GM12874 (cell line): ENCODE data around the gene ECI1.

Source experiments
- CTCF ChIP-seq: IDR thresholded peaks from 2 replicates; pipeline ENCODE4 v1.5.1; 2011; ENCODE audit warnings: low read depth, mild to moderate bottlenecking, control low read depth, low read length, moderate library complexity; ENCODE audit not compliant: insufficient read depth

The ECI1 gene

GRCh38 chr16:2232094-2232990 lies 19.0 kb downstream of the ECI1 start:
- TF ChIP-seq CTCF: no peak

GRCh38 chr16:2231016-2231931 lies 20.1 kb downstream of the ECI1 start:
- TF ChIP-seq CTCF: no peak

GRCh38 chr16:2230376-2230775 lies 21.0 kb downstream of the ECI1 start:
- TF ChIP-seq CTCF: no peak

GRCh38 chr16:2229632-2230250 lies 21.6 kb downstream of the ECI1 start:
- TF ChIP-seq CTCF: no peak

GRCh38 chr16:2229091-2229490 lies 22.3 kb downstream of the ECI1 start:
- TF ChIP-seq CTCF: no peak

- TF ChIP-seq CTCF: no peak
These were observed 23.1 kb downstream of the ECI1 start for GRCh38 chr16:2228161-2228824.
